Esophagus muscularis mucosa (tissue), 4 donors: Measurements from ENCODE around the gene ELFN2. TPM values are rescaled to one million over a fixed set of nuclear protein-coding genes. Genes with fewer than 3 reads are reported as not detected.

Source experiments
- DNase-seq: peaks from one replicate; pipeline ENCODE4 v3.0.0-alpha.2; 2017; ENCODE audit errors: extremely low spot score
- H3K27ac ChIP-seq, 4 donors: fragments of 200-600 bp; sonication (generic); replicated peaks in 1 of 4; 1 replicate in 3 of 4; 2 replicates in 1 of 4; pipeline ENCODE4 v1.5.1; 2016 to 2019; ENCODE audit warnings: mild to moderate bottlenecking in 1 of 4
- H3K27me3 ChIP-seq, 4 donors: fragments of 200-600 bp; sonication (generic); one replicate each; pipeline versions ENCODE4 v1.5.1 to v1.6.0; 2016 to 2019
- H3K36me3 ChIP-seq, 4 donors: fragments of 200-600 bp; sonication (generic); one replicate each; pipeline ENCODE4 v1.5.1; 2016 to 2019
- H3K4me1 ChIP-seq, 4 donors: fragments of 200-600 bp; sonication (generic); one replicate each; pipeline ENCODE4 v1.5.1; 2016 to 2019
- H3K4me3 ChIP-seq, 4 donors: fragments of 200-600 bp; sonication (generic); 1 replicate in 2 of 4; 2 replicates in 2 of 4; pipeline ENCODE4 v1.5.1; 2016 to 2019; ENCODE audit warnings: mild to moderate bottlenecking in 4 of 4, moderate library complexity in 1 of 4
- H3K9me3 ChIP-seq, 4 donors: fragments of 200-600 bp; sonication (generic); 1 replicate in 3 of 4; 2 replicates in 1 of 4; pipeline ENCODE4 v1.5.1; 2016 to 2019
- CTCF ChIP-seq, 3 experiments: fragments of 200-600 bp in 2 of 3; fragments of 450-650 bp in 1 of 3; sonication (generic) in 2 of 3; IDR thresholded peaks; one replicate each; pipeline ENCODE4 v1.5.1; 2017 to 2019; ENCODE audit warnings: antibody characterized with exemption in 3 of 3, mild to moderate bottlenecking in 2 of 3, moderate library complexity in 1 of 3
- EP300 ChIP-seq: sonication (generic); formaldehyde crosslinking; IDR thresholded peaks from one replicate; pipeline ENCODE4 v1.6.1; 2017; ENCODE audit warnings: antibody characterized with exemption
- POLR2A ChIP-seq: fragments of 450-650 bp; IDR thresholded peaks from one replicate; pipeline ENCODE4 v1.6.1; 2017; ENCODE audit warnings: antibody characterized with exemption, moderate library complexity, mild to moderate bottlenecking, low read depth
- POLR2AphosphoS5 ChIP-seq, 2 donors: sonication (generic); formaldehyde crosslinking; IDR thresholded peaks; one replicate each; pipeline ENCODE4 v1.6.1; 2017; ENCODE audit warnings: antibody characterized with exemption in 2 of 2
- WGBS: methylation state at CpG from one replicate; pipeline ENCODE4 v1.1.5; 2018; 5-methylcytosine and 5-hydroxymethylcytosine counted together
- intact Hi-C: fragments of 100-400 bp; cut with DNase I; formaldehyde crosslinking; loops from one replicate; pipeline ENCODE4 v1.15.1; 2023
- total RNA-seq, 4 donors: library from RNA; depleted of rRNA; stranded (reverse); fragments of >200 nt; gene quantifications; one replicate each; pipeline versions ENCODE4 v1.1.0 to v1.2.1, GENCODE V29; 2016

The ELFN2 gene
- total RNA-seq, 4 donors from 2014 or later = 0.17 TPM; not detected in 2

GRCh38 chr22:37352481-37352880 lies 74.8 kb downstream of the ELFN2 start:
- no peaks in the 10 kb centered on the region for H3K9me3 ChIP-seq
- H3K36me3 ChIP-seq = no peaks in the 10 kb centered on the region
- H3K4me1 ChIP-seq = no peaks in the 10 kb centered on the region
- peaks cover 0 to 35% (median 0%) of the 10 kb centered on the region in 4 donors for H3K27me3 ChIP-seq
- TF ChIP-seq EP300 = no peak
- TF ChIP-seq CTCF (IDR thresholded peaks at IDR 0.05) = no peak
- no peak for TF ChIP-seq POLR2A
- TF ChIP-seq POLR2AphosphoS5 (IDR thresholded peaks at IDR 0.05) = no peak
- WGBS = 92% methylated on average over 7 of the region's 7 CpGs
- intact Hi-C loops = no loop called here
- no peak overlapping the region for H3K4me3 ChIP-seq
- no peak overlapping the region for H3K27ac ChIP-seq
- DNase-seq = no peak

GRCh38 chr22:37351232-37351631 lies 76.0 kb downstream of the ELFN2 start:
- intact Hi-C loops = no loop called here
- no peak overlapping the region for H3K4me3 ChIP-seq
- no peak for DNase-seq
- 52% methylated on average over 3 of the region's 3 CpGs for WGBS
- no peak overlapping the region for H3K27ac ChIP-seq
- TF ChIP-seq POLR2AphosphoS5 (IDR thresholded peaks at IDR 0.05) (no peak), EP300 (no peak), POLR2A (no peak), CTCF (IDR thresholded peaks at IDR 0.05) (no peak)
- peaks cover 1 to 6% (median 4%) of the 10 kb centered on the region in 4 donors for H3K4me1 ChIP-seq
- peaks cover 0 to 30% (median 0%) of the 10 kb centered on the region in 4 donors for H3K27me3 ChIP-seq
- H3K36me3 ChIP-seq = no peaks in the 10 kb centered on the region
- no peaks in the 10 kb centered on the region for H3K9me3 ChIP-seq

- H3K4me3 ChIP-seq = no peak overlapping the region
- H3K36me3 ChIP-seq = no peaks in the 10 kb centered on the region
- H3K9me3 ChIP-seq = no peaks in the 10 kb centered on the region
- H3K27ac ChIP-seq = no peak overlapping the region
- no peak for DNase-seq
- TF ChIP-seq EP300 = no peak
- no peak for TF ChIP-seq POLR2AphosphoS5 (IDR thresholded peaks at IDR 0.05)
- TF ChIP-seq CTCF (IDR thresholded peaks at IDR 0.05) = no peak
- TF ChIP-seq POLR2A = no peak
- 85% methylated on average over 8 of the region's 19 CpGs for WGBS
- peaks cover 0 to 23% (median 0%) of the 10 kb centered on the region in 4 donors for H3K27me3 ChIP-seq
- intact Hi-C loops = no loop called here
- H3K4me1 ChIP-seq = peaks cover 6 to 13% (median 10%) of the 10 kb centered on the region in 4 donors
Observed at GRCh38 chr22:37349043-37349814, 78.0 kb downstream of the ELFN2 start.

GRCh38 chr22:37346505-37346895 lies 80.8 kb downstream of the ELFN2 start:
- no peak for TF ChIP-seq POLR2AphosphoS5 (IDR thresholded peaks at IDR 0.05)
- Histone ChIP-seq H3K27ac (no peak overlapping the region), H3K4me3 (no peak overlapping the region), H3K27me3 (peaks cover 0 to 34% (median 0%) of the 10 kb centered on the region in 4 donors), H3K36me3 (no peaks in the 10 kb centered on the region), H3K4me1 (peaks cover 6 to 13% (median 10%) of the 10 kb centered on the region in 4 donors), H3K9me3 (no peaks in the 10 kb centered on the region)
- no peak for DNase-seq
- WGBS = 75% methylated on average over 7 of the region's 7 CpGs
- intact Hi-C loops = no loop called here

GRCh38 chr22:37345863-37346504 lies 81.3 kb downstream of the ELFN2 start:
- intact Hi-C loops = no loop called here
- Histone ChIP-seq H3K9me3 (no peaks in the 10 kb centered on the region), H3K27ac (no peak overlapping the region), H3K27me3 (peaks cover 0 to 39% (median 0%) of the 10 kb centered on the region in 4 donors), H3K4me1 (peaks cover 6 to 13% (median 10%) of the 10 kb centered on the region in 4 donors), H3K4me3 (no peak overlapping the region), H3K36me3 (no peaks in the 10 kb centered on the region)
- no peak for DNase-seq
- no peak for TF ChIP-seq POLR2A
- no peak for TF ChIP-seq CTCF (IDR thresholded peaks at IDR 0.05)
- no peak for TF ChIP-seq EP300
- no peak for TF ChIP-seq POLR2AphosphoS5 (IDR thresholded peaks at IDR 0.05)
- 30% methylated on average over 8 of the region's 13 CpGs for WGBS
